GM12875 (cell line): ENCODE data around the gene MED14.

Source experiments
- H3K4me3 ChIP-seq: one replicate; pipeline ENCODE4 v1.5.1; 2011; ENCODE audit warnings: low read depth, low read length, control low read depth
- TF ChIP-seq, protein P1 (sequence below): IDR thresholded peaks from 2 replicates; pipeline ENCODE4 v1.5.1; 2011; ENCODE audit warnings: low read depth, mild to moderate bottlenecking, control low read depth, inconsistent platforms, low read length, moderate library complexity, borderline replicate concordance; ENCODE audit not compliant: insufficient read depth

MED14 gene

DNA sequence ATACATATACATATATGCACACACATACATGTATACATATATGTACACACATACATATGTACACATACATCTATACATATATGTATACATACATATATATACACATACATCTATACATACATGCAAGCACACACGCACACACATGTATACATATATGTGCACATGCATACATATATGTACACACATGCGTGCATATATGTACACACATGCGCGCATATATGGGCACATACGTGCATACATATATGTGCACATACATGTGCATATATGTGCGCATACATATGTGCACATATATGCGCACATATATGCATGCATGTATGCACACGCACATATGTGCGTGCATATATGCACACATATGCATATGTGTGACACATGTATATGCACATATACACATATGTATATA, 119.4 kb downstream of the MED14 start:
- no peak overlapping the region for H3K4me3 ChIP-seq
- TF ChIP-seq, protein P1, sequence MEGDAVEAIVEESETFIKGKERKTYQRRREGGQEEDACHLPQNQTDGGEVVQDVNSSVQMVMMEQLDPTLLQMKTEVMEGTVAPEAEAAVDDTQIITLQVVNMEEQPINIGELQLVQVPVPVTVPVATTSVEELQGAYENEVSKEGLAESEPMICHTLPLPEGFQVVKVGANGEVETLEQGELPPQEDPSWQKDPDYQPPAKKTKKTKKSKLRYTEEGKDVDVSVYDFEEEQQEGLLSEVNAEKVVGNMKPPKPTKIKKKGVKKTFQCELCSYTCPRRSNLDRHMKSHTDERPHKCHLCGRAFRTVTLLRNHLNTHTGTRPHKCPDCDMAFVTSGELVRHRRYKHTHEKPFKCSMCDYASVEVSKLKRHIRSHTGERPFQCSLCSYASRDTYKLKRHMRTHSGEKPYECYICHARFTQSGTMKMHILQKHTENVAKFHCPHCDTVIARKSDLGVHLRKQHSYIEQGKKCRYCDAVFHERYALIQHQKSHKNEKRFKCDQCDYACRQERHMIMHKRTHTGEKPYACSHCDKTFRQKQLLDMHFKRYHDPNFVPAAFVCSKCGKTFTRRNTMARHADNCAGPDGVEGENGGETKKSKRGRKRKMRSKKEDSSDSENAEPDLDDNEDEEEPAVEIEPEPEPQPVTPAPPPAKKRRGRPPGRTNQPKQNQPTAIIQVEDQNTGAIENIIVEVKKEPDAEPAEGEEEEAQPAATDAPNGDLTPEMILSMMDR, result no peak

DNA sequence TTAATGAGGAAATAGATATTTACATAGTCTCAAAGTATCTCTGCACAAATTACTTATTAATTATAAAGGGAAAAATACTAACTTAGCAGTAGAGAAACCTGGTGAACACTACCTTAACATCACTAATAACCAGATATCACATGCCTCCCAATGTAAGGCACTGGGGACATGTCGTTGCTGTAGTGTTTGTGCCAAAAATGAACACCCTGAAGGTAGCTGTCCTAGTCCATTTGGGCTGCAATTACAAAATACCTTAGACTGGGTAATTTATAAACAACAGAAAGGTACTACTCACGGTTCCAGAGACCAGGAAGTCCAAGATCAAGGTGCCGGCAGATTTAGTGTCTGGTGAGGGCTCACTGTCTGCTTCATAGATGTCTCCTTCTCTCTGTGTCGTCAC, 122.8 kb downstream of the MED14 start:
- no peak overlapping the region for H3K4me3 ChIP-seq
- TF ChIP-seq, protein P1, result no peak

DNA sequence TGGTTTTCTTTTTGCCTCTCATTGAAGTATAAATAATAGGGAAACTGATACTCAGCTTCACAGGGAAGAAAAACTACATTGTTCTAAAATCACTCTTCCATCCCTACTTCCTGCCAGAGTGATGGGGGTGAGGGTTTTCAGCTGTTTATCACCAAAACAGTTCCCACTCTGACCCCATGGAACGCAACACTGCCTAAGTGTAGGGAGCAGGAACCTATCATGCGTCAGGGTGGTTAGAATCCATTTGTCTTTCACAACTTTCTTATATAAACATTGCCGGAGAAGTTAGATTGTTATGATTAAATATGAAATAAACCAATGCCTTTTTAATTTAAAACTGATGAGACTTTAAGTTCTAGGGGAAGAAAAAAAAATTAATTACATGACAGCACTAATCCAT, 128.0 kb downstream of the MED14 start:
- no peak overlapping the region for H3K4me3 ChIP-seq
- TF ChIP-seq, protein P1, result no peak

DNA sequence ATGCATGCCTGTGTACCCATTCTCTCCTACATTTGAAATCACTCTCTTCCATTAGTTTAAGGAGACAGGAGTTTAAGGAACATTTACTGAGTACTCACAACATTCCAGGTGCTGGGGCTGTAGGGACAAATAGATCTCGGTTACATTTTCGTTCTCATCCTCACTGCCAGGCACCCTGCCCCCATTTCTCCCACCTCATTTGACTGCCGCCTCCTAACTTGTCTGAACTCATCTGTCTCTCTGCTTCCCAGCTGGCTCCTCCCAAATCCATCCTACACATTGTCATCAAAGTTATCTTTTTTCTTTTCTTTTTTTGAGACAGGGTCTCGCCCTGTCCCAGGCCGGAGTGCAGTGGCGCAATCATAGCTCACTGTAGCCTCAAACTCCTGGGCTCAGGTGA, 131.9 kb downstream of the MED14 start:
- no peak overlapping the region for H3K4me3 ChIP-seq
- TF ChIP-seq, protein P1, result no peak
